ENCODE results near the gene SCARB1. TPM values are rescaled to one million over a fixed set of nuclear protein-coding genes. Genes with fewer than 3 reads are reported as not detected.
A peak's percentile ranks its signal among the peaks of the same experiment; 100 is the strongest.

The SCARB1 gene
- total RNA-seq, 1 donor from 2014 or later: 24.0 TPM

DNA sequence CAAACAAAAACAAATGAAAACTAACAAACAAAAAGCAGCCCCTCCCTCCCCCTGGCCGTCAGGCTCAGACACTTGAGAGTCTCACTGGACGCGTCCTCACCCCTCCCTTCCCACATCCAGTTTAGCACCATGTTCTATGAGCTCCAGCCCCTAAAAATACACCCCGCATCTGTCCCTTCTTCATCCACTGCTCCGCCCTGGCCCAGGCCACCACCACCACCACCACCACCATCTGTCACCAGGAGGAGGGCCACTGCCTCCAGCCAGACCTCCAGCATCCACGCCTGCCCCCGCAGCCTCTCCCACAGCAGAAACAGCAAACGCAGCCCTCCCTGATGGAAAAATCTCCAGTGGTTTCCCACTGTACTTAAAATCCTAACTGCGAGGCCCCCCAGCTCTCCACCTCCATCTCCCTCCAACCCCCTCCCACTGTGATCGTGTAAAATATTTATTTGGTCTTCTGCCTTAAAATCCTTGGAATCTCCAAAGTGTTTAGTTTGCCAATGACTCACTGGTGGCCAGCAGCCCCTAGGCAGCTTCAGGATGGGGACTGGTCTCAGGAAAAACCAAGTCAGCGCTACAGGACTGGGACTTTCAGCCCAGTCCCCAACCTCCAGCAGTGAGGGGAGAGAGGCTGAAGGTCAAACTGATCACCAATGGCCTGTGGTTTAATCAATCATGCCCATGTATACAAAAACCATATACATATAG, 95.1 kb downstream of the SCARB1 start:
- no peak for DNase-seq
- no peak for ATAC-seq
- peaks cover 28% of the 10 kb centered on the region for H3K4me1 ChIP-seq
- intact Hi-C loops (cut with DNase I): no loop called here
- no peaks in the 10 kb centered on the region for H3K27me3 ChIP-seq (ENCODE audit: low read depth)
- peaks cover 9% of the 10 kb centered on the region for H3K9me3 ChIP-seq
- no peak overlapping the region for H3K27ac ChIP-seq
- no peak overlapping the region for H3K4me3 ChIP-seq
- H3K36me3 ChIP-seq: no peaks in the 10 kb centered on the region
- TF ChIP-seq CTCF (IDR thresholded peaks at IDR 0.05): no peak

DNA sequence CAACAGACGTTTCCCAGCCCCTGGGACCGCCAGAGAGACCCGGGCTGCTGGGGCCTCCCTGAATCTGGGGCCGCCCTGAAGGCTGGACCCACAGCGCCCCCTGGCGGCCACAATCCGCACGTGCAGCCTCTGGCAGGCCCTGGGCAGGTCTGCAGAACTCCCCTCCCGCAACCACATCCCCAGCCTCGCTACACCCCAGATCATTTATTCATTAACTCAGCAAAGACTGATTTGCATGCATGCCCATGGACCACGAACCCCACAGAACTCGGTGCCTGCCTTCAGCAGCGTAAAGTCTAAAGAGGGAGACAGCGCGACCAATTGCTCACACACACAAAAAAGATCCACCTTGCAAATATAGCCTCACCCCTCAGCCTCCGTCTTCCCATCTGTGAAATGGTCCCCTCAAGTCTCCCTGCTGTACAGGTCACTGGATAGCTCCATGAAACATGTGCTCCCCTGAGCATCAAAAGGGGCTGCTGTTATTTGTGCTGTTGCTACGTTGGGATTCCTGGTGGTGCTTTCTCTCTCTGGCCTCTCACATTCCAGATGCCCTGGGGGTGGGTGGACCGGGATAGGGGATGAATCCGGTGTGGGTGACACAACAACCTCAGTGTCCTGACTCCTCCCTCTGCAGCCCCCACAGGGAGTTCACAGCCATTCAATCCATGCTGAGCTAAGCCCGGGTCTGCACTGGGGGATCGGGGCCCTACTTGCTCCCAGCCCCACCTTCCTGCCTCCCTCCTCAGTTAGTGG, 96.4 kb downstream of the SCARB1 start:
- Histone ChIP-seq H3K36me3 (no peaks in the 10 kb centered on the region), H3K4me1 (peaks cover 28% of the 10 kb centered on the region), H3K4me3 (no peak overlapping the region), H3K27ac (no peak overlapping the region), H3K9me3 (peaks cover 9% of the 10 kb centered on the region), H3K27me3 (ENCODE audit: low read depth) (no peaks in the 10 kb centered on the region)
- ATAC-seq: peak; percentile 89 to 90
- intact Hi-C loops (cut with DNase I): no loop called here
- DNase-seq: peak; percentile 86
- TF ChIP-seq CTCF (IDR thresholded peaks at IDR 0.05): peak; percentile 100

- ATAC-seq: peak; percentile 4 to 6
- no peaks in the 10 kb centered on the region for H3K36me3 ChIP-seq
- H3K27ac ChIP-seq: peak overlapping the region; percentile 62
- H3K27me3 ChIP-seq (ENCODE audit: low read depth): no peaks in the 10 kb centered on the region
- no peak overlapping the region for H3K4me3 ChIP-seq
- no peak for TF ChIP-seq CTCF (IDR thresholded peaks at IDR 0.05)
- H3K4me1 ChIP-seq: peaks cover 28% of the 10 kb centered on the region
- no peak for DNase-seq
- peaks cover 9% of the 10 kb centered on the region for H3K9me3 ChIP-seq
- intact Hi-C loops (cut with DNase I): no loop called here
Measured at GRCh38 chr12:124766727-124767065, 97.0 kb downstream of the SCARB1 start.

GRCh38 chr12:124765581-124766489, 97.8 kb downstream of the SCARB1 start:
- peaks cover 28% of the 10 kb centered on the region for H3K4me1 ChIP-seq
- ATAC-seq: no peak
- intact Hi-C loops (cut with DNase I): no loop called here
- H3K4me3 ChIP-seq: no peak overlapping the region
- no peaks in the 10 kb centered on the region for H3K36me3 ChIP-seq
- no peak for TF ChIP-seq CTCF (IDR thresholded peaks at IDR 0.05)
- H3K9me3 ChIP-seq: peaks cover 9% of the 10 kb centered on the region
- peak overlapping the region; percentile 62 for H3K27ac ChIP-seq
- DNase-seq: no peak
- H3K27me3 ChIP-seq (ENCODE audit: low read depth): no peaks in the 10 kb centered on the region

- TF ChIP-seq CTCF (IDR thresholded peaks at IDR 0.05): no peak
- DNase-seq: no peak
- Histone ChIP-seq H3K36me3 (no peaks in the 10 kb centered on the region), H3K9me3 (peaks cover 9% of the 10 kb centered on the region), H3K4me1 (peaks cover 35% of the 10 kb centered on the region), H3K4me3 (no peak overlapping the region), H3K27me3 (ENCODE audit: low read depth) (no peaks in the 10 kb centered on the region), H3K27ac (peak overlapping the region; percentile 62)
- peak; percentile 39 to 41 for ATAC-seq
- intact Hi-C loops (cut with DNase I): no loop called here
Measured at GRCh38 chr12:124764870-124765580, 98.6 kb downstream of the SCARB1 start.

Measured in lower lobe of right lung (tissue), 2 donors.